Putamen (tissue), 1 donor: ENCODE data around the gene C2orf92.

Experiments used
- DNase-seq: peaks from one replicate; pipeline ENCODE4 v3.0.0-alpha.2; 2016; ENCODE audit warnings: low spot score

The C2orf92 gene

GRCh38 chr2:97730245-97730644 is 60.7 kb downstream of the C2orf92 start:
- DNase-seq, result no peak

GRCh38 chr2:97731274-97732020 is 61.9 kb downstream of the C2orf92 start:
- no peak for DNase-seq

- no peak for DNase-seq
Observed at GRCh38 chr2:97732436-97733340, 63.2 kb downstream of the C2orf92 start.

GRCh38 chr2:97733341-97734035 is 64.0 kb downstream of the C2orf92 start:
- no peak for DNase-seq

GRCh38 chr2:97734061-97735051 is 64.8 kb downstream of the C2orf92 start:
- no peak for DNase-seq

GRCh38 chr2:97735161-97735561 is 65.6 kb downstream of the C2orf92 start:
- DNase-seq, result no peak

GRCh38 chr2:97736185-97736584 is 66.7 kb downstream of the C2orf92 start:
- no peak for DNase-seq

- DNase-seq, result no peak
Observed at GRCh38 chr2:97736608-97737330, 67.3 kb downstream of the C2orf92 start.

GRCh38 chr2:97737421-97738178 is 68.1 kb downstream of the C2orf92 start:
- no peak for DNase-seq

GRCh38 chr2:97738179-97739019 is 68.9 kb downstream of the C2orf92 start:
- DNase-seq, result no peak

GRCh38 chr2:97739020-97739892 is 69.7 kb downstream of the C2orf92 start:
- DNase-seq, result no peak

- no peak for DNase-seq
Observed at GRCh38 chr2:97739893-97740245, 70.4 kb downstream of the C2orf92 start.

GRCh38 chr2:97740590-97741182 is 71.2 kb downstream of the C2orf92 start:
- no peak for DNase-seq

- no peak for DNase-seq
Observed at GRCh38 chr2:97741251-97741650, 71.7 kb downstream of the C2orf92 start.

GRCh38 chr2:97741686-97742085 is 72.2 kb downstream of the C2orf92 start:
- DNase-seq, result no peak

GRCh38 chr2:97742381-97742847 is 72.9 kb downstream of the C2orf92 start:
- DNase-seq, result no peak

GRCh38 chr2:97743913-97744312 is 74.4 kb downstream of the C2orf92 start:
- DNase-seq, result no peak
